Measurements from ENCODE around the gene AGO3. TPM values are rescaled to one million over a fixed set of nuclear protein-coding genes. Genes with fewer than 3 reads are reported as not detected.

The AGO3 gene
- total RNA-seq, 2 donors from 2014 or later: 19.4 to 32.7 TPM

Other genes starting within 250 kb of the AGO3 start
- 10 to 100 TPM; 10.1 to 12.9 TPM for gene C1orf216, start 212.2 kb upstream of the AGO3 start, total RNA-seq
- gene CLSPN, start 161.1 kb upstream of the AGO3 start, total RNA-seq: 1 to 10 TPM in 1 of 2 donors, under 1 TPM in 1; 0.73 to 3.4 TPM
- 10 to 100 TPM; 11.7 to 15.2 TPM for gene AGO4, start 123.1 kb upstream of the AGO3 start, total RNA-seq
- gene AGO1, start 47.9 kb upstream of the AGO3 start, total RNA-seq: 10 to 100 TPM; 31.8 to 52.0 TPM
- 1 to 10 TPM in 1 of 2 donors, under 1 TPM in 1; 0.77 to 6.0 TPM for gene TEKT2, start 153.0 kb downstream of the AGO3 start, total RNA-seq
- gene ADPRS, start 157.8 kb downstream of the AGO3 start, total RNA-seq: 10 to 100 TPM; 50.7 to 70.0 TPM
- gene COL8A2, start 194.1 kb downstream of the AGO3 start, total RNA-seq: 10 to 100 TPM in 1 of 2 donors, 1 to 10 TPM in 1; 7.9 to 10.7 TPM
- 10 to 100 TPM; 90.0 to 92.5 TPM for gene TRAPPC3, start 218.4 kb downstream of the AGO3 start, total RNA-seq
- 100 to 1,000 TPM in 1 of 2 donors, 10 to 100 TPM in 1; 97.3 to 132 TPM for gene MAP7D1, start 225.1 kb downstream of the AGO3 start, total RNA-seq